Measurements from ENCODE around the gene PLEKHN1. TPM values are rescaled to one million over a fixed set of nuclear protein-coding genes. Genes with fewer than 3 reads are reported as not detected.
A peak's percentile ranks its signal among the peaks of the same experiment; 100 is the strongest.
"Not testable (repeated sequence)": the region's sequence is repeated elsewhere in the genome, so short reads cannot be mapped to it uniquely, and the experiment has no call there.

Gene PLEKHN1
- total RNA-seq, 1 experiment from 2014 or later, result 0.04 TPM

GRCh38 chr1:944341-945325 lies 21.6 kb upstream of the PLEKHN1 start:
- Histone ChIP-seq H3K4me3 (no peak overlapping the region), H3K4me1 (peaks cover 29% of the 10 kb centered on the region), H3K9me3 (replicated peaks) (no peaks in the 10 kb centered on the region), H3K27me3 (no peaks in the 10 kb centered on the region), H3K27ac (peak overlapping the region; percentile 3; the same call in 1 of the 2 replicates), H3K36me3 (peaks cover 40% of the 10 kb centered on the region)
- peak; percentile 77 to 78 for DNase-seq

GRCh38 chr1:945688-946556 lies 20.4 kb upstream of the PLEKHN1 start:
- no peaks in the 10 kb centered on the region for H3K9me3 ChIP-seq (replicated peaks)
- DNase-seq, result no peak
- H3K27ac ChIP-seq, result no peak overlapping the region
- no peaks in the 10 kb centered on the region for H3K27me3 ChIP-seq
- peaks cover 52% of the 10 kb centered on the region for H3K36me3 ChIP-seq
- no peak overlapping the region for H3K4me3 ChIP-seq
- H3K4me1 ChIP-seq, result peaks cover 25% of the 10 kb centered on the region

- not testable (repeated sequence) for H3K27me3 ChIP-seq; H3K4me3 ChIP-seq; H3K27ac ChIP-seq; H3K9me3 ChIP-seq (replicated peaks); DNase-seq
- peaks cover 25% of the 10 kb centered on the region for H3K4me1 ChIP-seq
- H3K36me3 ChIP-seq, result peaks cover 61% of the 10 kb centered on the region
These were observed 19.5 kb upstream of the PLEKHN1 start for GRCh38 chr1:946811-947210.

GRCh38 chr1:947958-948357 lies 18.3 kb upstream of the PLEKHN1 start:
- H3K27me3 ChIP-seq, result no peaks in the 10 kb centered on the region
- DNase-seq, result no peak
- peaks cover 25% of the 10 kb centered on the region for H3K4me1 ChIP-seq
- H3K4me3 ChIP-seq, result no peak overlapping the region
- H3K27ac ChIP-seq, result no peak overlapping the region
- peaks cover 72% of the 10 kb centered on the region for H3K36me3 ChIP-seq
- no peaks in the 10 kb centered on the region for H3K9me3 ChIP-seq (replicated peaks)

GRCh38 chr1:950268-950667 lies 16.0 kb upstream of the PLEKHN1 start:
- DNase-seq, result no peak
- Histone ChIP-seq H3K4me1 (peaks cover 8% of the 10 kb centered on the region), H3K27me3 (no peaks in the 10 kb centered on the region), H3K36me3 (peaks cover 78% of the 10 kb centered on the region), H3K9me3 (replicated peaks) (no peaks in the 10 kb centered on the region), H3K27ac (no peak overlapping the region), H3K4me3 (no peak overlapping the region)

- no peak overlapping the region for H3K4me3 ChIP-seq
- peaks cover 80% of the 10 kb centered on the region for H3K36me3 ChIP-seq
- no peaks in the 10 kb centered on the region for H3K9me3 ChIP-seq (replicated peaks)
- H3K4me1 ChIP-seq, result peaks cover 1% of the 10 kb centered on the region; the same call in 1 of the 2 replicates
- no peaks in the 10 kb centered on the region for H3K27me3 ChIP-seq
- H3K27ac ChIP-seq, result no peak overlapping the region
- no peak for DNase-seq
These were observed 15.4 kb upstream of the PLEKHN1 start for GRCh38 chr1:950881-951280.

- H3K36me3 ChIP-seq, result peaks cover 78% of the 10 kb centered on the region
- DNase-seq, result peak; percentile 45 to 56
These were observed 14.9 kb upstream of the PLEKHN1 start for GRCh38 chr1:951364-951763.

GRCh38 chr1:952201-952600 lies 14.1 kb upstream of the PLEKHN1 start:
- H3K9me3 ChIP-seq (replicated peaks), result no peaks in the 10 kb centered on the region
- H3K36me3 ChIP-seq, result peaks cover 80% of the 10 kb centered on the region
- H3K4me3 ChIP-seq, result no peak overlapping the region
- no peak for DNase-seq
- no peak overlapping the region for H3K27ac ChIP-seq
- no peaks in the 10 kb centered on the region for H3K4me1 ChIP-seq
- H3K27me3 ChIP-seq, result no peaks in the 10 kb centered on the region

More at GRCh38 chr1:951364-951763, 14.9 kb upstream of the PLEKHN1 start:
- Histone ChIP-seq H3K9me3 (replicated peaks) (no peaks in the 10 kb centered on the region), H3K4me1 (no peaks in the 10 kb centered on the region), H3K27ac (no peak overlapping the region), H3K4me3 (no peak overlapping the region), H3K27me3 (no peaks in the 10 kb centered on the region)

- DNase-seq, result no peak
- no peak overlapping the region for H3K27ac ChIP-seq
- H3K4me1 ChIP-seq, result peaks cover under 1% of the 10 kb centered on the region; the same call in 1 of the 2 replicates
- no peak overlapping the region for H3K4me3 ChIP-seq
- no peaks in the 10 kb centered on the region for H3K27me3 ChIP-seq
- no peaks in the 10 kb centered on the region for H3K9me3 ChIP-seq (replicated peaks)
- peaks cover 76% of the 10 kb centered on the region for H3K36me3 ChIP-seq
These were observed 13.7 kb upstream of the PLEKHN1 start for GRCh38 chr1:952603-953002.

- H3K9me3 ChIP-seq (replicated peaks), result no peaks in the 10 kb centered on the region
- H3K36me3 ChIP-seq, result peaks cover 70% of the 10 kb centered on the region
- H3K4me1 ChIP-seq, result peaks cover 5% of the 10 kb centered on the region; the same call in 1 of the 2 replicates
- no peak overlapping the region for H3K4me3 ChIP-seq
- H3K27ac ChIP-seq, result no peak overlapping the region
- H3K27me3 ChIP-seq, result no peaks in the 10 kb centered on the region
- no peak for DNase-seq
These were observed 12.6 kb upstream of the PLEKHN1 start for GRCh38 chr1:953524-954320.

- H3K4me1 ChIP-seq, result peaks cover 5% of the 10 kb centered on the region; the same call in 1 of the 2 replicates
- H3K9me3 ChIP-seq (replicated peaks), result no peaks in the 10 kb centered on the region
- no peak overlapping the region for H3K27ac ChIP-seq
- peaks cover 66% of the 10 kb centered on the region for H3K36me3 ChIP-seq
- no peak overlapping the region for H3K4me3 ChIP-seq
- no peak for DNase-seq
- H3K27me3 ChIP-seq, result no peaks in the 10 kb centered on the region
These were observed 11.4 kb upstream of the PLEKHN1 start for GRCh38 chr1:954927-955326.

- no peak for DNase-seq
- H3K36me3 ChIP-seq, result peaks cover 60% of the 10 kb centered on the region
- peaks cover 5% of the 10 kb centered on the region; the same call in 1 of the 2 replicates for H3K4me1 ChIP-seq
- no peaks in the 10 kb centered on the region for H3K9me3 ChIP-seq (replicated peaks)
- H3K27me3 ChIP-seq, result no peaks in the 10 kb centered on the region
- no peak overlapping the region for H3K4me3 ChIP-seq
- no peak overlapping the region for H3K27ac ChIP-seq
These were observed 10.8 kb upstream of the PLEKHN1 start for GRCh38 chr1:955474-955873.

GRCh38 chr1:956636-957035 lies 9.6 kb upstream of the PLEKHN1 start:
- Histone ChIP-seq H3K9me3 (replicated peaks) (no peaks in the 10 kb centered on the region), H3K4me3 (no peak overlapping the region), H3K27me3 (no peaks in the 10 kb centered on the region), H3K4me1 (peaks cover 5% of the 10 kb centered on the region; the same call in 1 of the 2 replicates), H3K27ac (no peak overlapping the region), H3K36me3 (peaks cover 48% of the 10 kb centered on the region)
- DNase-seq, result no peak

Measured in SJCRH30 (cell line).